ENCODE measurements around the gene TMEM179B. TPM values are rescaled to one million over a fixed set of nuclear protein-coding genes. Genes with fewer than 3 reads are reported as not detected.

The TMEM179B gene
- total RNA-seq, 4 donors from 2014 or later = 65.9 to 112 (median 89.8) TPM

DNA sequence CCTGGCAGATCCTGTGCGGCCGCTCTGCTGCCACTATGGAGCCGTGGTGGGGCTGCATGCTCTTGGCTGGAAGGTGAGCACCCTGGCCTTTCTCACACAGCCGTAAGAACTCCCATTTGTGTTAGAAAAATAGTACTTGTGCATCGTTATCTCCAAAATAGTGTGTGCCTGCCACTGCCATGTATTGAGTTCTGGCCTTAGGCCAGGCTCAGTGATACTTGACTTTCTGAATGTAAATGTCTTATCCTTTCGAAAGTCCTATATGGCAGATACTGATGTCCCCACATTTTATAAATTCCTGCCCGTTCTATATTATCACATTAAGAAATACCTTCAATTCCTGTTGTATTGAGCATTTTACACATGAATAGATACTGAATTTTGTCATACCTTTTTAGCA lies 4.4 kb upstream of the TMEM179B start:
- Histone ChIP-seq H3K9me3 (no peaks in the 10 kb centered on the region), H3K36me3 (peaks cover 0 to 5% (median 1%) of the 10 kb centered on the region in 4 donors), H3K4me1 (peaks cover 8 to 11% (median 9%) of the 10 kb centered on the region in 4 donors), H3K4me3 (no peak overlapping the region), H3K27me3 (no peaks in the 10 kb centered on the region), H3K27ac (no peak overlapping the region)
- 98% methylated on average over 7 of the region's 7 CpGs; no CpG with 5 or more reads in 1 of the 2 donors for WGBS, 2 donors (ENCODE audit: low coverage in 1 of 2)
- intact Hi-C loops (cut with DNase I; ENCODE audit: low total_unique reads) (no loop called here), in situ Hi-C loops (cut with MboI; ENCODE audit: low pct_ligation_motif_present in 1 of 4, low pct_unique_long_range_greater_than_20kb in 1 of 4, low sequenced_read_pairs in 3 of 4) (loop anchor here in 1 of 4 donors (10.0 kb wide), 1 partner anchor 82 kb away; no protein-coding TSS in a partner anchor)
- no peak for DNase-seq
- TF ChIP-seq POLR2A (IDR thresholded peaks at IDR 0.05) = no peak
- TF ChIP-seq EP300 (IDR thresholded peaks at IDR 0.05; ENCODE audit: low read depth) = no peak
- TF ChIP-seq, protein P1, sequence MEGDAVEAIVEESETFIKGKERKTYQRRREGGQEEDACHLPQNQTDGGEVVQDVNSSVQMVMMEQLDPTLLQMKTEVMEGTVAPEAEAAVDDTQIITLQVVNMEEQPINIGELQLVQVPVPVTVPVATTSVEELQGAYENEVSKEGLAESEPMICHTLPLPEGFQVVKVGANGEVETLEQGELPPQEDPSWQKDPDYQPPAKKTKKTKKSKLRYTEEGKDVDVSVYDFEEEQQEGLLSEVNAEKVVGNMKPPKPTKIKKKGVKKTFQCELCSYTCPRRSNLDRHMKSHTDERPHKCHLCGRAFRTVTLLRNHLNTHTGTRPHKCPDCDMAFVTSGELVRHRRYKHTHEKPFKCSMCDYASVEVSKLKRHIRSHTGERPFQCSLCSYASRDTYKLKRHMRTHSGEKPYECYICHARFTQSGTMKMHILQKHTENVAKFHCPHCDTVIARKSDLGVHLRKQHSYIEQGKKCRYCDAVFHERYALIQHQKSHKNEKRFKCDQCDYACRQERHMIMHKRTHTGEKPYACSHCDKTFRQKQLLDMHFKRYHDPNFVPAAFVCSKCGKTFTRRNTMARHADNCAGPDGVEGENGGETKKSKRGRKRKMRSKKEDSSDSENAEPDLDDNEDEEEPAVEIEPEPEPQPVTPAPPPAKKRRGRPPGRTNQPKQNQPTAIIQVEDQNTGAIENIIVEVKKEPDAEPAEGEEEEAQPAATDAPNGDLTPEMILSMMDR (IDR thresholded peaks at IDR 0.05) = no peak
- TF ChIP-seq POLR2AphosphoS5 (IDR thresholded peaks at IDR 0.05) = no peak

DNA sequence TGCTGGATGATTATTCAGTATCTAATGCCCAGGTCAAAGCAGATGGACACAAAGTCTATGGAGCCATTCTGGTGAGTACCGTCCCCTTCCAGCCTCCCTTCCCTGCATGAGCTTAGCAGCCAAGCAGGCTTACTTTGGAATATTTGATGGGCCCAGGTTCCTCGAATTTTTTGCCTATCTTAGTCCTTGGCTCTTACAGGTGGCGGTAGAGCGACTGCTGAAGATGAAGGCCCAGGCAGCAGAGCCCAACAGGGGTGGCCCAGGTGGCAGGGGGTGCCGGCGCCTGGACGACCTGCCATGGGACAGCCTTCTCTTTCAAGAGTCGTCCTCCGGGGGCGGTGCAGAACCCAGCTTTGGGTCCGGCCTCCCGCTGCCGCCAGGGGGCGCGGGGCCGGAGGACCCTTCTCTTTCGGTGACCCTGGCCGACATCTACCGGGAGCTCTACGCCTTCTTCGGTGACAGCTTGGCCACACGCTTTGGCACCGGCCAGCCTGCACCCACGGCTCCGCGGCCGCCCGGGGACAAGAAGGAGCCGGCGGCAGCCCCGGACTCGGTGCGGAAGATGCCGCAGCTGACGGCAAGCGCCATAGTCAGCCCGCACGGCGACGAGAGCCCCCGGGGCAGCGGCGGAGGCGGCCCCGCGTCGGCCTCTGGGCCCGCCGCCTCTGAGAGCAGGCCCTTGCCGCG lies 741 bp upstream of the TMEM179B start:
- peak overlapping the region; percentile 71 to 100 (median 96) for H3K4me3 ChIP-seq
- H3K36me3 ChIP-seq = peaks cover 0 to 9% (median 1%) of the 10 kb centered on the region in 4 donors
- TF ChIP-seq POLR2AphosphoS5 (IDR thresholded peaks at IDR 0.05) (peak in 2 of 3 donors; percentile 51 to 61), EP300 (IDR thresholded peaks at IDR 0.05; ENCODE audit: low read depth) (no peak)
- TF ChIP-seq, protein P1 (IDR thresholded peaks at IDR 0.05) = peak; percentile 96 to 98 (median 98)
- WGBS, 2 donors (ENCODE audit: low coverage in 1 of 2) = 2% methylated on average over 38 of the region's 51 CpGs; no CpG with 5 or more reads in 1 of the 2 donors
- intact Hi-C loops (cut with DNase I; ENCODE audit: low total_unique reads) = loop anchor here (1.0 to 2.0 kb wide), 2 partner anchors 72 to 78 kb away; no protein-coding TSS in a partner anchor
- in situ Hi-C loops (cut with MboI; ENCODE audit: low pct_ligation_motif_present in 1 of 4, low pct_unique_long_range_greater_than_20kb in 1 of 4, low sequenced_read_pairs in 3 of 4) = loop anchor here in 3 of 4 donors (5.0 to 10.0 kb wide), 2 partner anchors 76 to 78 kb away; no protein-coding TSS in a partner anchor
- peak; percentile 93 for DNase-seq
- H3K27me3 ChIP-seq = no peaks in the 10 kb centered on the region
- H3K9me3 ChIP-seq = no peaks in the 10 kb centered on the region
- H3K4me1 ChIP-seq = peaks cover 17 to 45% (median 35%) of the 10 kb centered on the region in 4 donors
- H3K27ac ChIP-seq = peak overlapping the region; percentile 96 to 100 (median 99)

DNA sequence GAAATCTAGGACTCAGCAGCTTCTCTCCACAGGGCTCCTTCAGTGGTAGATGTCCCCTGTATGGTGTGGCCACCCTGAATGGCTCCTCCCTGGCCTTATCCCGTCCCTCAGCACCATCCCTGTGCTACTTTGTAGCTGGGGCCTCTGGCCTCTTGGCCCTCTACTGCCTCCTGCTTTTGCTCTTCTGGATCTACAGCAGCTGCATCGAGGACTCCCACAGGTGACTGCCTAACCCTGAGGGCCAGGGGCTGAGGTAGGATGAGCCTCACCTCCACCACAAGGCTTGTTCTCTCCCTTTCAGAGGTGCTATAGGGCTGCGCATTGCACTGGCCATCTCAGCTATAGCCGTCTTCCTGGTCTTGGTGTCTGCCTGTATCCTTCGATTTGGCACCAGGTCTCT lies 1.8 kb downstream of the TMEM179B start:
- Histone ChIP-seq H3K36me3 (peaks cover 0 to 20% (median 2%) of the 10 kb centered on the region in 4 donors), H3K4me3 (no peak overlapping the region), H3K9me3 (no peaks in the 10 kb centered on the region), H3K27ac (peak overlapping the region in 3 of 4 donors; percentile 96 to 100 (median 98)), H3K4me1 (peaks cover 24 to 53% (median 43%) of the 10 kb centered on the region in 4 donors), H3K27me3 (no peaks in the 10 kb centered on the region)
- TF ChIP-seq EP300 (IDR thresholded peaks at IDR 0.05; ENCODE audit: low read depth) (no peak), POLR2A (IDR thresholded peaks at IDR 0.05) (no peak), POLR2AphosphoS5 (IDR thresholded peaks at IDR 0.05) (no peak)
- TF ChIP-seq, protein P1 (IDR thresholded peaks at IDR 0.05) = no peak
- in situ Hi-C loops (cut with MboI; ENCODE audit: low pct_ligation_motif_present in 1 of 4, low pct_unique_long_range_greater_than_20kb in 1 of 4, low sequenced_read_pairs in 3 of 4) = loop anchor here in 3 of 4 donors (5.0 to 10.0 kb wide), 2 partner anchors 73 to 76 kb away; no protein-coding TSS in a partner anchor
- WGBS, 2 donors (ENCODE audit: low coverage in 1 of 2) = 50 to 77% methylated on average over 2 to 5 of the region's 5 CpGs
- DNase-seq = no peak
- intact Hi-C loops (cut with DNase I; ENCODE audit: low total_unique reads) = no loop called here

DNA sequence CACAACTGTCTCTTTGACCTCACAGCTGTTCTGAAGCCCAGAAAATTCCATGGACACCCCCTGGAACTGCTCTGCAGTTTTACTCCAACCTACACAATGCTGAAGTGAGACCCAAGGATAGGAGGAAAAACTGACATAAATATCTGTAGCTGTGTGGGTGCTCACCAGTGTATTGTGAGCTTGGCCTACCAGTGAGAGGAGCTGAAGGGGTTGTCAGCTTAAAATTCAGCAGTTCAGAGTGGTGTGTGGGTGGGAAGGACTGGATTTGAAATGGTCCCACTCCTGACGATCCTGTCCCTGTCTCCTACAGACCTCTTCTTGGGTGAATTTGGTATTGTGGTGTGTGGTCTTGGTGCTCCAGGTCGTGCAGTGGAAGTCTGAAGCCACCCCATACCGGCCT lies 2.4 kb downstream of the TMEM179B start:
- WGBS, 2 donors (ENCODE audit: low coverage in 1 of 2) = 64% methylated on average over 3 of the region's 3 CpGs; no CpG with 5 or more reads in 1 of the 2 donors
- Histone ChIP-seq H3K36me3 (peaks cover 0 to 23% (median 5%) of the 10 kb centered on the region in 4 donors), H3K9me3 (no peaks in the 10 kb centered on the region), H3K4me1 (peaks cover 24 to 53% (median 43%) of the 10 kb centered on the region in 4 donors), H3K4me3 (no peak overlapping the region), H3K27me3 (no peaks in the 10 kb centered on the region), H3K27ac (no peak overlapping the region)
- TF ChIP-seq POLR2A (IDR thresholded peaks at IDR 0.05) (no peak), EP300 (IDR thresholded peaks at IDR 0.05; ENCODE audit: low read depth) (no peak), POLR2AphosphoS5 (IDR thresholded peaks at IDR 0.05) (no peak)
- TF ChIP-seq, protein P1 (IDR thresholded peaks at IDR 0.05) = no peak
- in situ Hi-C loops (cut with MboI; ENCODE audit: low pct_ligation_motif_present in 1 of 4, low pct_unique_long_range_greater_than_20kb in 1 of 4, low sequenced_read_pairs in 3 of 4) (loop anchor here in 3 of 4 donors (5.0 to 10.0 kb wide), 2 partner anchors 73 to 75 kb away; no protein-coding TSS in a partner anchor), intact Hi-C loops (cut with DNase I; ENCODE audit: low total_unique reads) (no loop called here)
- DNase-seq = no peak

All from transverse colon (tissue), 4 donors.